ENCODE measurements around the gene CELF5.
"Not testable (repeated sequence)": the region's sequence is repeated elsewhere in the genome, so short reads cannot be mapped to it uniquely, and the experiment has no call there.

DNA sequence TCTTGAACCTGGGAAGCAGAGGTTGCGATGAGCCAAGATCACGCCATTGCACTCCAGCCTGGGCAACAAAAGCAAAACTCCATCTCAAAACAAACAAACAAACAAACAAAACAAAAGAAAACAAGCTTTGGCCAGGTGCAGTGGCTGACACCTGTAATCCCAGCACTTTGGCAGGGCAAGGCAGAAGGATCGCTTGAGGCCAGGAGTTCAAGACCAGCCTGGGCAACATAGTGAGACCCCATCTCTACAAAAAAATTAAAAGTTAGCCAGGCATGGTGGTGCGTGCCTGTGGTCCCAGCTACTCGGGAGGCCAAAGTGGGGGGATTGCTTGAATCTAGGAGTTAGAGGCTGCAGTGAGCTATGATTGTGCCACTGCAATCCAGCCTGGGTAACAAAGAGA, 64.0 kb downstream of the CELF5 start:
- TF ChIP-seq, protein P1, sequence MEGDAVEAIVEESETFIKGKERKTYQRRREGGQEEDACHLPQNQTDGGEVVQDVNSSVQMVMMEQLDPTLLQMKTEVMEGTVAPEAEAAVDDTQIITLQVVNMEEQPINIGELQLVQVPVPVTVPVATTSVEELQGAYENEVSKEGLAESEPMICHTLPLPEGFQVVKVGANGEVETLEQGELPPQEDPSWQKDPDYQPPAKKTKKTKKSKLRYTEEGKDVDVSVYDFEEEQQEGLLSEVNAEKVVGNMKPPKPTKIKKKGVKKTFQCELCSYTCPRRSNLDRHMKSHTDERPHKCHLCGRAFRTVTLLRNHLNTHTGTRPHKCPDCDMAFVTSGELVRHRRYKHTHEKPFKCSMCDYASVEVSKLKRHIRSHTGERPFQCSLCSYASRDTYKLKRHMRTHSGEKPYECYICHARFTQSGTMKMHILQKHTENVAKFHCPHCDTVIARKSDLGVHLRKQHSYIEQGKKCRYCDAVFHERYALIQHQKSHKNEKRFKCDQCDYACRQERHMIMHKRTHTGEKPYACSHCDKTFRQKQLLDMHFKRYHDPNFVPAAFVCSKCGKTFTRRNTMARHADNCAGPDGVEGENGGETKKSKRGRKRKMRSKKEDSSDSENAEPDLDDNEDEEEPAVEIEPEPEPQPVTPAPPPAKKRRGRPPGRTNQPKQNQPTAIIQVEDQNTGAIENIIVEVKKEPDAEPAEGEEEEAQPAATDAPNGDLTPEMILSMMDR (IDR thresholded peaks at IDR 0.05 in 4 of 5, conservative IDR thresholded peaks at IDR 0.05 in 1 of 5) = not testable (repeated sequence)
- TF ChIP-seq POLR2A (IDR thresholded peaks at IDR 0.05) = not testable (repeated sequence)

Measured in gastrocnemius medialis (tissue), 4 donors.